HFF-Myc (cell line): ENCODE measurements around the gene ZNF664.

ENCODE experiments used
- DNase-seq: peaks from one replicate; pipeline ENCODE4 v3.0.0-alpha.2; 2011; ENCODE audit warnings: low read depth; ENCODE audit errors: extremely low read depth
- H3K4me3 ChIP-seq: replicated peaks from 2 replicates; pipeline ENCODE4 v1.5.1; 2011; ENCODE audit warnings: low read depth, mild to moderate bottlenecking, control low read depth, low read length
- TF ChIP-seq, protein P1 (sequence below): IDR thresholded peaks from 2 replicates; pipeline ENCODE4 v1.5.1; 2012; ENCODE audit warnings: mild to moderate bottlenecking, low read depth, low read length, control low read depth; ENCODE audit errors: missing control alignments

Gene ZNF664

DNA sequence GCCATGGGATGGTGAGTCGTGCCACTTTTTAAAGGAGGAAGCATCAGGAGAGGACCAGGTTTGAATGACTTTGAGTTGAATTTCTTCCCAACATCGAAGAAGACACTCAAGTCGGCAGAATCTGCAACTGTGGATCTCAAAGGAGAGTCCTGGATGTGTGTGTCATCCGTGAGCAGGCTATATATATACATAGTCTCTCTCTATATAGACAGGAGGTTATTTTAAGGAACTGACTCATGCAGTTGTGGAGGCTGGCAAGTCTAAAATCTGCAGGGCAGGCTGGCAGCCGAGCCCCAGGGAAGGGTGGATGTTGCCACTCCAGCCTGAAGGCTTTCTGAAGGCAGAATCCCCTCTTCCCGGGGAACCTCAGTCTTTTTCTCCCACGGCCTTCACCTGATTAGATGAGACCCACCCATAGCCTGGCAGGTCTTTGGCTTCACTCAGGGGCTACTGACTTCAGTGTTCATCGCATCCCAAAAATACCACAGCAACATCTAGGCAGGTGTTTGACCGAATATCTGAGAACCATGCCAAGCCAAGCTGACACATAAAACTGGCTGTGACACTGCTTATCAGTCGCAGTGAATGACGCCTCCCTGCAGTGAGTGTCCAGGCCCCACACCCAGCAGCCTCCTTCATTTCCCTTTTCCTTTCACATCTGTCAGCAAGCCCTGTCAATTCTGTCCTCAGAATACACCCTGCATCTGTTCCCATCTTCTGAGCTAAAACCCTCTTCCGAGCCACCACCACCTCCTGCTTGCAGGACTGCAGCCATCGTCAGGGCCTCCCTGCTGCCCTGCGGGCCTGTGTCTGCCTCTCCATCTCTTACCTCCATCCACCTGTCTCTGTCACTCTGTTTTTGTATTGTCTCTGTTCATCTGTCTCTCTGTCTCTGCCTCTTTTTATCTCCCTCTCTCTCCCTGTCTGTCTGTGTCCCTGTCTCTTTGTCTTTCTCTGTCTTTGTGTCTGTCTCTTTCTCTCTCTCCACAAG is 54.0 kb downstream of the ZNF664 start:
- H3K4me3 ChIP-seq, result no peak overlapping the region
- no peak for DNase-seq
- TF ChIP-seq, protein P1, sequence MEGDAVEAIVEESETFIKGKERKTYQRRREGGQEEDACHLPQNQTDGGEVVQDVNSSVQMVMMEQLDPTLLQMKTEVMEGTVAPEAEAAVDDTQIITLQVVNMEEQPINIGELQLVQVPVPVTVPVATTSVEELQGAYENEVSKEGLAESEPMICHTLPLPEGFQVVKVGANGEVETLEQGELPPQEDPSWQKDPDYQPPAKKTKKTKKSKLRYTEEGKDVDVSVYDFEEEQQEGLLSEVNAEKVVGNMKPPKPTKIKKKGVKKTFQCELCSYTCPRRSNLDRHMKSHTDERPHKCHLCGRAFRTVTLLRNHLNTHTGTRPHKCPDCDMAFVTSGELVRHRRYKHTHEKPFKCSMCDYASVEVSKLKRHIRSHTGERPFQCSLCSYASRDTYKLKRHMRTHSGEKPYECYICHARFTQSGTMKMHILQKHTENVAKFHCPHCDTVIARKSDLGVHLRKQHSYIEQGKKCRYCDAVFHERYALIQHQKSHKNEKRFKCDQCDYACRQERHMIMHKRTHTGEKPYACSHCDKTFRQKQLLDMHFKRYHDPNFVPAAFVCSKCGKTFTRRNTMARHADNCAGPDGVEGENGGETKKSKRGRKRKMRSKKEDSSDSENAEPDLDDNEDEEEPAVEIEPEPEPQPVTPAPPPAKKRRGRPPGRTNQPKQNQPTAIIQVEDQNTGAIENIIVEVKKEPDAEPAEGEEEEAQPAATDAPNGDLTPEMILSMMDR, result no peak

DNA sequence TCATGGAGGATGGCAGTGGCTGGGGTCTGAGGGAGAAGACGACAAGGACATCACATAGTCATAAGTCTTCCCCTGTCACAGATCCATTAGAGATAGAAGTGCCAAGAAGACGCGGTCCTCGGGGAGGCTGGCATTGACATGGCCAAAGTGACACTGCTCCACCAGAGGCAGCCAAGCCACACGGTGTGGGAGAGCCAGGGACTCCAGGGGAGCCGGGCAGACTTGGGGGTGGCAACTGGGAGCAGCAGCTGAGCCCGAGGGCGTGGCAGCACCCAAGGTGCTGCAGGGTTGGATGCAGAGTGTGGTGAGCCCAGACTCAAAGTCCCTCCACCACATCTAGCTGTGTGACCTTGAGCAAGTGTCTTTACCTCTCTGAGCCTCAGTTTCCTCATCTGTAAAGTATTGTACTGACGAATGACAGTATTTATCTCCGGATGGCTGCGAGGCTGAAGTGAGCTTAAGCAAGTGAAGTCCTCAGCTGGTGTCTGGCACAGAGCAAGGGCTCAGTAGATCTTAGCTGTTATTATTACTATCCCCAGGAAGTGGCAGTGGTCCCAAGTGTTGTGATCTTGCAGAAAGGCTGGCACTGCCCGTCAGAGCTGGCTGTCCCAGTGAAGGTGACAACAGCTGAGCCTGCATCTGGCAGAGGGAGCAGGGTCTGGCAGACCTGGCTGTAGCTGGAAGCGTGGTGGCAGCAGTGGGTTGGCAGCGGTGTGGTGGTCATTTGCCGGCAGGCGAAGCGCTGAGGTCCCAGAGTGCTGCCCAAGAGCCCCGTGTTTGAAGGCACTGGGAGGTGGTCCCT is 54.9 kb downstream of the ZNF664 start:
- DNase-seq, result no peak
- H3K4me3 ChIP-seq, result no peak overlapping the region
- TF ChIP-seq, protein P1, result no peak

DNA sequence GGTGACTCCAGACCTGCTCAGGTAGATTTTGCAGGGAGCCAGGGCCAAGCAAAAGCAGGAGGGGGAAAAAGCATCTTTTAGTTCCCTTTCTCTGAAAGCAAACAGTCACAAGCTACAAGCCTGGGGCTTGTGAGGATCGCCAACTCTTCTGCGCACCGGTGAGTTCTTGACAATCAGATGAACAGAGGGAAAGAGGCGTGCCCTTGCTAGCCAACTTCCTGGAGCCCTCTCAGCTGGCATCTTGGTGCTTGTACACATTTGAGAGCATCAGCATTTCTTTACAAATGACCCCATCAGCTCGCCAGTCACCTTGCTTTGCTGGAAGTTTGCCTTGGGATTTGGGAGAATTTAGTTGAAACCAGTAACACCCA is 55.5 kb downstream of the ZNF664 start:
- H3K4me3 ChIP-seq, result no peak overlapping the region
- DNase-seq, result no peak
- TF ChIP-seq, protein P1, result no peak

DNA sequence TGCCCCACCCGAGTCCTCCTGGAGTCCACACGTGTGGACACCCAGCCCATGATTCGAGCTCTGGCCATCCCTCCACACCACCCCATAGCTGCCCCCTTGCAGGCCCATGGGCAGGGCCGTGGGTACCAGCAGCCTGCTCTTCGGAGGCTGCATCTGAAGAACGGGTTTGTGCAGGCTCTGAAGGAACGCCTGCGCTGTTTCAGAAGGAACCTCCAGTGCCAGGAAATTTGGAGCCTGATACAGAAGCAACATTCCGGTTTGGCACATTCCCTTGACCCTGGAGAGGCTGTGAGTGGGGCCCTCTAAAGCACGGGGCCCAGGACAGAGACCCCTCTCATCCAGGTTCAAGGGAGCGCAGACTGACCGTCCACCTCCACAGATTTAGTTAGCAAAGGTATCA is 57.0 kb downstream of the ZNF664 start:
- DNase-seq, result no peak
- H3K4me3 ChIP-seq, result no peak overlapping the region
- TF ChIP-seq, protein P1, result no peak

DNA sequence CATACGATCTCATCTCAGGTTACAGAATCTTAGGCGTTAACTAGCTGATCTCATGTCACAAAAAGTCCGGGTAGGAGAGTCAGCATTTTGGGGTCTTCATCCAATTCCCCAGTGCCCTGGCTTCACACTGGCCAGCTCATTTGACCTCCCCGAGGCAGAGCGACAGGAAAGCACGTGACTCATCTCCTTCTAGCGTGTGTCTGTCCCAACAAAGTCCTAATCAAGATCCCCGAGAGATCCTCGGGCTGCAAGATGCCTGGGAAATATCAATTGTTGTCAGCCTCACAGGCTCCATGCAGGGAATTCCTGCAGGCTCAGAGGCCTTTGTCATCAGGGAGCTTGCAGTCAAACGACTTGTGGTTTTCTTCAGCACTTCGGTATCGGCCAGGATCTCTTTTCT is 57.5 kb downstream of the ZNF664 start:
- DNase-seq, result no peak
- no peak overlapping the region for H3K4me3 ChIP-seq
- TF ChIP-seq, protein P1, result no peak

DNA sequence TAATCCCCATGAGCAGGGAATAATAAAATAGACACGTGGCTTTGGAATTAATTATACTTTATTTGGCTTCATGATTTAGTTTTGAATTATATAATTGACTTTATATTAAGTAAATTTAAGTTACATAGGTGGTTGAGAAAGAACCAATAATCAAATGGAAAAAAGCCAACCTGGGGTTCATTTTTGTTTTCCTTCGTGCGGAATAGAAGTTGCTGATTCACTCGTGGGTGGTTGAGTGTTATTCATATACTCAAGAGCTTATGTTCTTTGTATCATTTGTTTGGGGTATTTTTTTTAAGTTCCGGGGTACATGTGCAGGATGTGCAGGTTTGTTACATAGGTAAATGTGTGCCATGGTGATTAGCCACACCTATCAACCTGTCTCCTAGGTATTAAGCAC is 58.0 kb downstream of the ZNF664 start:
- H3K4me3 ChIP-seq, result no peak overlapping the region
- TF ChIP-seq, protein P1, result no peak

More for the DNA sequence above, 58.0 kb downstream of the ZNF664 start:
- DNase-seq, result no peak
